K562 (cell line): ENCODE measurements around the gene FMNL3. TPM values are rescaled to one million over a fixed set of nuclear protein-coding genes. Genes with fewer than 3 reads are reported as not detected.
A peak's percentile ranks its signal among the peaks of the same experiment; 100 is the strongest.

ENCODE experiments used
- DPF2 ChIP-seq: fragments of 450-650 bp; IDR thresholded peaks from 2 replicates; pipeline ENCODE4 v1.6.1; 2016
- FOSL1 ChIP-seq: fragments of 200-800 bp; sonication (Bioruptor generic); conservative IDR thresholded peaks from 2 replicates; pipeline ENCODE4 v1.6.1; 2016; ENCODE audit warnings: missing genetic modification characterization, missing compliant biosample characterization
- MTF1 ChIP-seq: fragments of 250-450 bp; sonication (Bioruptor Pico); IDR thresholded peaks from 2 replicates; pipeline ENCODE4 v1.9.0; 2021; ENCODE audit warnings: moderate library complexity, mild to moderate bottlenecking, inconsistent platforms, borderline replicate concordance
- PTBP1 ChIP-seq: fragments of 200-400 bp; formaldehyde crosslinking; IDR thresholded peaks from 2 replicates; pipeline ENCODE4 v1.6.1; 2017; ENCODE audit warnings: low read depth, low read length
- RNF2 ChIP-seq: sonication (generic); IDR thresholded peaks from 2 replicates; pipeline ENCODE4 v1.6.1; 2016
- SMARCE1 ChIP-seq: fragments of 450-650 bp; IDR thresholded peaks from 2 replicates; pipeline ENCODE4 v1.7.1; 2016; ENCODE audit warnings: mild to moderate bottlenecking
- TOE1 ChIP-seq, 2 experiments: fragments of 450-650 bp in 1 of 2; sonication (generic) in 1 of 2; formaldehyde crosslinking in 1 of 2; IDR thresholded peaks; 2 replicates each; pipeline versions ENCODE4 v1.7.1 to v1.8.0; 2016 to 2022; ENCODE audit warnings: borderline replicate concordance in 2 of 2, mild to moderate bottlenecking in 2 of 2, antibody characterized with exemption in 1 of 2, inconsistent platforms in 1 of 2, low read depth in 1 of 2, missing genetic modification reagents in 1 of 2, moderate library complexity in 1 of 2
- ZEB2 ChIP-seq: fragments of 450-650 bp; IDR thresholded peaks from 2 replicates; pipeline ENCODE4 v1.6.1; 2016
- ZNF23 ChIP-seq: fragments of 250-450 bp; sonication (Bioruptor Pico); IDR thresholded peaks from 2 replicates; pipeline ENCODE4 v1.4.0; 2020; ENCODE audit warnings: mild to moderate bottlenecking
- ZNF263 ChIP-seq: sonication (generic); formaldehyde crosslinking; IDR thresholded peaks from 2 replicates; pipeline ENCODE4 v1.8.0; 2022; ENCODE audit warnings: mild to moderate bottlenecking, missing genetic modification reagents, borderline replicate concordance
- polyA plus RNA-seq, 8 experiments: library from polyadenylated mRNA; depleted of rRNA in 4 of 8; stranded (reverse) in 5 of 8; unstranded in 3 of 8; fragments of >200 nt; fragmentation: Nextera tagmentation in 2 of 8; fragmentation: Illumina TruSeq in 1 of 8; extraction: Ambion mirVana in 2 of 8; extraction: Trizol in 1 of 8; gene quantifications; 2 replicates each; pipeline versions ENCODE4 v1.2.1 to v1.2.3, GENCODE V29; 2011 to 2014; ENCODE audit warnings: inconsistent platforms in 1 of 8, missing spikeins in 1 of 8
- total RNA-seq, 7 experiments: library from RNA; depleted of rRNA in 6 of 7; stranded (reverse); fragments of >200 nt in 6 of 7; fragmentation: Illumina TruSeq in 2 of 7; extraction: Trizol in 2 of 7; gene quantifications; 2 replicates each; pipeline versions ENCODE4 v1.2.1 to v1.2.3, GENCODE V29; 2011 to 2021; ENCODE audit warnings: low replicate concordance in 1 of 7
- TF ChIP-seq, protein P1 (sequence below): fragments of 250-450 bp; sonication (Bioruptor Pico); IDR thresholded peaks from 2 replicates; pipeline ENCODE4 v1.5.0; 2021
- TF ChIP-seq, protein P2 (sequence below), 2 experiments: IDR thresholded peaks; 2 replicates each; pipeline ENCODE4 v1.6.1; 2012; ENCODE audit warnings: improper control_type of control experiment in 2 of 2, low read depth in 2 of 2, low read length in 2 of 2, borderline replicate concordance in 1 of 2
- TF ChIP-seq, protein P3 (sequence below), 2 experiments: fragments of 200-800 bp in 1 of 2; sonication (Bioruptor generic) in 1 of 2; sonication (generic) in 1 of 2; formaldehyde crosslinking in 1 of 2; IDR thresholded peaks in 1 of 2; conservative IDR thresholded peaks in 1 of 2; 2 replicates each; pipeline versions ENCODE4 v1.5.0 to v1.6.1; 2016 to 2020; ENCODE audit warnings: missing compliant biosample characterization in 1 of 2, missing genetic modification characterization in 1 of 2, missing genetic modification reagents in 1 of 2
- TF ChIP-seq, protein P4 (sequence below): fragments of 450-650 bp; IDR thresholded peaks from 2 replicates; pipeline ENCODE4 v1.6.1; 2016; ENCODE audit warnings: missing biosample characterization, missing genetic modification characterization
- TF ChIP-seq, protein P5 (sequence below): sonication (generic); formaldehyde crosslinking; IDR thresholded peaks from 2 replicates; pipeline ENCODE4 v1.8.1; 2023; ENCODE audit warnings: mild to moderate bottlenecking, missing genetic modification reagents

Gene FMNL3
- total and polyA plus RNA-seq, 9 of the 15 experiments (the other 6 are each of a cell fraction or from before 2014, with no cell fraction given) = 0.49 to 14.4 (median 6.8) TPM

DNA sequence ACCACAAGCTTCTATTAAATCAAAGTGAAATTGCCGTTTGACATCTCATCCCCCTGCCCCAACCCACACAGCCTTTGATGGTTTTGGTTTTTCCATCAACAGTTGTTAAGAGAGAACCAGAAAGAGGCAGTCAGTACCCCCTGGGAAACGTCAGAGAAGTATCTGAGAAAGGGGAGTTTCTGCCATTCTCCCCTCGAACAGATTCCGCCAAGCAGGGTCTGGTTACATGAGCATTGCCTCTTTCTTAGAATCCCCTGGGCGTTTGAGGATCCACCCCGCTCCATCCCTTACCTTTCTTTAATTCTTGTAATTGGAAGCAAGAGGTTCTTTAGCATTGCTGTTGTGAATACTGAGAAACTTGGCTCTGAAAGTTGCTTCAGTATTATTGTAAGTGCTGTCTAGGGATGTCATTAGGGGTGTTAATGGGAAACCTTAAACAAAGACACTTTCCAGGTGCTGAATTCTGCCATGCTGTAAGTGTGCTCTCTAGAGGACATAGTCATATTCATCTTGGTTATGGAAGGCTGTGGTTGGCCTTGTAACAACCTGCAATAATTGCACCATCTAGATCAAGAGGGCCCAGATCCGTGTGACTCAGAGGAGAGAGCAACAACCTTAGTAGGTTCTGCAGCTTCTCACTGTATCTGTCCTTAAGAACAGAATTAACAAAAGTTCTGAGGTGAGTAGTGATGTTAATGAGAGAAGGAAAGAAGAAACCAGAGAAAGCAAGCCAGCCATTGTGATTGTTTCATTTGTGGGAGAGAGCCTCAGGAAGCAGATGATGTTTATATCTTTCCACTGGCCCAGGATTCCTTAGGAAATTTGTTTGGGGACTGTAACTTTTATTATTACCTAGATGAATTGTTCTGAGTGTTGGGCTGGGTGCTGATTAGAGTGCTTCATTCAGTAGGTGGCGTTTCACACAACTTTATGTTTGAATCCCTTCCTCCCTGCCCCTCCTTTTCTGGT, 43.1 kb upstream of the FMNL3 start (continued):
- TF ChIP-seq, protein P1, sequence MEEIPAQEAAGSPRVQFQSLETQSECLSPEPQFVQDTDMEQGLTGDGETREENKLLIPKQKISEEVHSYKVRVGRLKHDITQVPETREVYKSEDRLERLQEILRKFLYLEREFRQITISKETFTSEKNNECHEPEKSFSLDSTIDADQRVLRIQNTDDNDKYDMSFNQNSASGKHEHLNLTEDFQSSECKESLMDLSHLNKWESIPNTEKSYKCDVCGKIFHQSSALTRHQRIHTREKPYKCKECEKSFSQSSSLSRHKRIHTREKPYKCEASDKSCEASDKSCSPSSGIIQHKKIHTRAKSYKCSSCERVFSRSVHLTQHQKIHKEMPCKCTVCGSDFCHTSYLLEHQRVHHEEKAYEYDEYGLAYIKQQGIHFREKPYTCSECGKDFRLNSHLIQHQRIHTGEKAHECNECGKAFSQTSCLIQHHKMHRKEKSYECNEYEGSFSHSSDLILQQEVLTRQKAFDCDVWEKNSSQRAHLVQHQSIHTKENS (CRISPR knock-in tag) = no peak
- TF ChIP-seq, protein P2, sequence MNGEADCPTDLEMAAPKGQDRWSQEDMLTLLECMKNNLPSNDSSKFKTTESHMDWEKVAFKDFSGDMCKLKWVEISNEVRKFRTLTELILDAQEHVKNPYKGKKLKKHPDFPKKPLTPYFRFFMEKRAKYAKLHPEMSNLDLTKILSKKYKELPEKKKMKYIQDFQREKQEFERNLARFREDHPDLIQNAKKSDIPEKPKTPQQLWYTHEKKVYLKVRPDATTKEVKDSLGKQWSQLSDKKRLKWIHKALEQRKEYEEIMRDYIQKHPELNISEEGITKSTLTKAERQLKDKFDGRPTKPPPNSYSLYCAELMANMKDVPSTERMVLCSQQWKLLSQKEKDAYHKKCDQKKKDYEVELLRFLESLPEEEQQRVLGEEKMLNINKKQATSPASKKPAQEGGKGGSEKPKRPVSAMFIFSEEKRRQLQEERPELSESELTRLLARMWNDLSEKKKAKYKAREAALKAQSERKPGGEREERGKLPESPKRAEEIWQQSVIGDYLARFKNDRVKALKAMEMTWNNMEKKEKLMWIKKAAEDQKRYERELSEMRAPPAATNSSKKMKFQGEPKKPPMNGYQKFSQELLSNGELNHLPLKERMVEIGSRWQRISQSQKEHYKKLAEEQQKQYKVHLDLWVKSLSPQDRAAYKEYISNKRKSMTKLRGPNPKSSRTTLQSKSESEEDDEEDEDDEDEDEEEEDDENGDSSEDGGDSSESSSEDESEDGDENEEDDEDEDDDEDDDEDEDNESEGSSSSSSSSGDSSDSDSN (IDR thresholded peaks at IDR 0.05; ENCODE audit: borderline replicate concordance in 1 of 2, low read depth in 2 of 2, low read length in 2 of 2) = 0 out of 4 replicates have a peak, but pooled peaks of 1 of the 2 experiments have one; percentile 32
- TF ChIP-seq TOE1 (IDR thresholded peaks at IDR 0.05; ENCODE audit: borderline replicate concordance) (peak; percentile 36; the same call in 1 of the 2 replicates), TOE1 (CRISPR knock-in tag; IDR thresholded peaks at IDR 0.05; ENCODE audit: borderline replicate concordance, low read depth) (no peak), FOSL1 (tag) (peak; percentile 91), ZNF263 (CRISPR knock-in tag) (no peak), MTF1 (0 out of 2 replicates have a peak, but pooled peaks have one; percentile 10), DPF2 (peak; percentile 80; the same call in 1 of the 2 replicates), PTBP1 (no peak), RNF2 (peak; percentile 17; the same call in 1 of the 2 replicates), SMARCE1 (peak; percentile 63; the same call in 1 of the 2 replicates), ZEB2 (peak; percentile 37; the same call in 1 of the 2 replicates), ZNF23 (CRISPR knock-in tag) (no peak)
- TF ChIP-seq, protein P3, sequence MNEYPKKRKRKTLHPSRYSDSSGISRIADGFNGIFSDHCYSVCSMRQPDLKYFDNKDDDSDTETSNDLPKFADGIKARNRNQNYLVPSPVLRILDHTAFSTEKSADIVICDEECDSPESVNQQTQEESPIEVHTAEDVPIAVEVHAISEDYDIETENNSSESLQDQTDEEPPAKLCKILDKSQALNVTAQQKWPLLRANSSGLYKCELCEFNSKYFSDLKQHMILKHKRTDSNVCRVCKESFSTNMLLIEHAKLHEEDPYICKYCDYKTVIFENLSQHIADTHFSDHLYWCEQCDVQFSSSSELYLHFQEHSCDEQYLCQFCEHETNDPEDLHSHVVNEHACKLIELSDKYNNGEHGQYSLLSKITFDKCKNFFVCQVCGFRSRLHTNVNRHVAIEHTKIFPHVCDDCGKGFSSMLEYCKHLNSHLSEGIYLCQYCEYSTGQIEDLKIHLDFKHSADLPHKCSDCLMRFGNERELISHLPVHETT (CRISPR knock-in tag; conservative IDR thresholded peaks at IDR 0.05 in 1 of 2, IDR thresholded peaks at IDR 0.05 in 1 of 2) = no peak
- TF ChIP-seq, protein P4, sequence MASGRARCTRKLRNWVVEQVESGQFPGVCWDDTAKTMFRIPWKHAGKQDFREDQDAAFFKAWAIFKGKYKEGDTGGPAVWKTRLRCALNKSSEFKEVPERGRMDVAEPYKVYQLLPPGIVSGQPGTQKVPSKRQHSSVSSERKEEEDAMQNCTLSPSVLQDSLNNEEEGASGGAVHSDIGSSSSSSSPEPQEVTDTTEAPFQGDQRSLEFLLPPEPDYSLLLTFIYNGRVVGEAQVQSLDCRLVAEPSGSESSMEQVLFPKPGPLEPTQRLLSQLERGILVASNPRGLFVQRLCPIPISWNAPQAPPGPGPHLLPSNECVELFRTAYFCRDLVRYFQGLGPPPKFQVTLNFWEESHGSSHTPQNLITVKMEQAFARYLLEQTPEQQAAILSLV (tag) = peak; percentile 85
- TF ChIP-seq, protein P5, sequence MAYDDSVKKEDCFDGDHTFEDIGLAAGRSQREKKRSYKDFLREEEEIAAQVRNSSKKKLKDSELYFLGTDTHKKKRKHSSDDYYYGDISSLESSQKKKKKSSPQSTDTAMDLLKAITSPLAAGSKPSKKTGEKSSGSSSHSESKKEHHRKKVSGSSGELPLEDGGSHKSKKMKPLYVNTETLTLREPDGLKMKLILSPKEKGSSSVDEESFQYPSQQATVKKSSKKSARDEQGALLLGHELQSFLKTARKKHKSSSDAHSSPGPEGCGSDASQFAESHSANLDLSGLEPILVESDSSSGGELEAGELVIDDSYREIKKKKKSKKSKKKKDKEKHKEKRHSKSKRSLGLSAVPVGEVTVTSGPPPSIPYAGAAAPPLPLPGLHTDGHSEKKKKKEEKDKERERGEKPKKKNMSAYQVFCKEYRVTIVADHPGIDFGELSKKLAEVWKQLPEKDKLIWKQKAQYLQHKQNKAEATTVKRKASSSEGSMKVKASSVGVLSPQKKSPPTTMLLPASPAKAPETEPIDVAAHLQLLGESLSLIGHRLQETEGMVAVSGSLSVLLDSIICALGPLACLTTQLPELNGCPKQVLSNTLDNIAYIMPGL (CRISPR knock-in tag) = no peak
